ENCODE measurements around the gene SIDT2.

DNA sequence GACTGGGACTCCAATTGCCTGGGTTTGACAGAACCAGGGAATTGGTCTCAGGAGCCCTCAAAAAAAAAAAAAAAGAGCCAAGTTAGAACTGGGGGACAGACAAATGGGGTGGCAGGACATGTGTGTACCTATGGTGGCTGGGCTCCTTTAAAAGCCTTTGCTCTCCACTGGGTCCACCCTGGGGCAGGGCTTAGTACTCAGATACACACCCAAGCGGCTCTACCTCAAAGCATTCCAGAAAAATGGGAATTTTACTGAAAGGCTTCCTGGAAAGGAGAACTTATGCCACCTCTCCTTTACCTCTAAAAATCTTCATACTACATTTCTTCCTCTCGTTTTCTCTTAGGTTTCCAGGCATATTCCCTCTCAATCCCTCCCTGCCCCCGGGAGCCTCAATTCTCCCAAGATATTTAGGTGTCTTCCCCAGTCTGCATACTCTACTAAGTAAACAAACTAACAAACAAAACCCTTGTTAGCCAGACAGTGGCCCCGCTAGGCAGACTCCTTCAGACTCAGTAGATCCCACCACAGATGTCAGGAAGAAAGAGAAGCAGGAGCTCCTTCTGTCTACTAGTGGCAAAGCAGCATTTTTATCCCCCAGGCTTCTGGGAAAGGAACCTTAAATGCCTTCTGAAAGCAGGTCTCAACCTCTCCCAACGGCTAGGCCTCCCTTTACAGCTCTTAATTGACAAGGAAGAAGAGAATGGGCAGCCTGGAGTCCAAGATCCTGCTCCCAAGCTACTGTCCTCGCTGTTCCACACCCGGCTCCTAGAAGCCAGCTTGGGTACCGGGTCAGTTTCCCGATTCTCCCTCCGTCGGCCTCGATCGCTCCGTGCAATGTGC is 52.7 kb downstream of the SIDT2 start:
- TF ChIP-seq, protein P1, sequence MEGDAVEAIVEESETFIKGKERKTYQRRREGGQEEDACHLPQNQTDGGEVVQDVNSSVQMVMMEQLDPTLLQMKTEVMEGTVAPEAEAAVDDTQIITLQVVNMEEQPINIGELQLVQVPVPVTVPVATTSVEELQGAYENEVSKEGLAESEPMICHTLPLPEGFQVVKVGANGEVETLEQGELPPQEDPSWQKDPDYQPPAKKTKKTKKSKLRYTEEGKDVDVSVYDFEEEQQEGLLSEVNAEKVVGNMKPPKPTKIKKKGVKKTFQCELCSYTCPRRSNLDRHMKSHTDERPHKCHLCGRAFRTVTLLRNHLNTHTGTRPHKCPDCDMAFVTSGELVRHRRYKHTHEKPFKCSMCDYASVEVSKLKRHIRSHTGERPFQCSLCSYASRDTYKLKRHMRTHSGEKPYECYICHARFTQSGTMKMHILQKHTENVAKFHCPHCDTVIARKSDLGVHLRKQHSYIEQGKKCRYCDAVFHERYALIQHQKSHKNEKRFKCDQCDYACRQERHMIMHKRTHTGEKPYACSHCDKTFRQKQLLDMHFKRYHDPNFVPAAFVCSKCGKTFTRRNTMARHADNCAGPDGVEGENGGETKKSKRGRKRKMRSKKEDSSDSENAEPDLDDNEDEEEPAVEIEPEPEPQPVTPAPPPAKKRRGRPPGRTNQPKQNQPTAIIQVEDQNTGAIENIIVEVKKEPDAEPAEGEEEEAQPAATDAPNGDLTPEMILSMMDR (IDR thresholded peaks at IDR 0.05), result no peak
- no peak for TF ChIP-seq POLR2A (IDR thresholded peaks at IDR 0.05)

Data from body of pancreas (tissue), 4 donors.